Prostate gland (tissue), 2 donors: ENCODE results near the gene H2AZ1.

Experiments used
- CTCF ChIP-seq, 4 experiments: fragments of 200-600 bp in 2 of 4; fragments of 450-650 bp in 2 of 4; sonication (generic) in 2 of 4; IDR thresholded peaks; 1 replicate in 3 of 4; 2 replicates in 1 of 4; pipeline ENCODE4 v1.5.1; 2016 to 2019; ENCODE audit warnings: antibody characterized with exemption in 4 of 4, mild to moderate bottlenecking in 2 of 4, moderate library complexity in 2 of 4
- POLR2A ChIP-seq: fragments of 450-650 bp; IDR thresholded peaks from one replicate; pipeline ENCODE4 v1.6.1; 2016; ENCODE audit warnings: antibody characterized with exemption, mild to moderate bottlenecking
- POLR2AphosphoS5 ChIP-seq: sonication (generic); formaldehyde crosslinking; IDR thresholded peaks from one replicate; pipeline ENCODE4 v1.6.1; 2017; ENCODE audit warnings: antibody characterized with exemption

GRCh38 chr4:99918656-99919055 is 31.4 kb downstream of the H2AZ1 start:
- TF ChIP-seq CTCF (IDR thresholded peaks at IDR 0.05) (no peak), POLR2AphosphoS5 (no peak), POLR2A (no peak)
